Measurements from ENCODE around the gene DLG1. TPM values are rescaled to one million over a fixed set of nuclear protein-coding genes. Genes with fewer than 3 reads are reported as not detected.
"Not testable (repeated sequence)": the region's sequence is repeated elsewhere in the genome, so short reads cannot be mapped to it uniquely, and the experiment has no call there.

Gene DLG1
- total RNA-seq, 1 donor from 2014 or later, result 85.0 TPM

- Mint-ChIP-seq H3K27me3 (ENCODE audit: insufficient read depth) (no peaks in the 10 kb centered on the region), H3K27ac (no peak overlapping the region), H3K36me3 (ENCODE audit: low read depth) (peaks cover 21% of the 10 kb centered on the region), H3K4me3 (no peak overlapping the region), H3K4me1 (ENCODE audit: low read depth) (no peaks in the 10 kb centered on the region), H3K9me3 (no peaks in the 10 kb centered on the region)
- intact Hi-C loops (cut with micrococcal nuclease), result no loop called here
- no peak for DNase-seq (ENCODE audit: low spot score)
Measured at GRCh38 chr3:197068077-197068476, 230.3 kb downstream of the DLG1 start.

GRCh38 chr3:197064771-197065170, 233.6 kb downstream of the DLG1 start:
- no peak for DNase-seq (ENCODE audit: low spot score)
- Mint-ChIP-seq H3K9me3 (no peaks in the 10 kb centered on the region), H3K27ac (no peak overlapping the region)

GRCh38 chr3:197062446-197062845, 236.0 kb downstream of the DLG1 start:
- Mint-ChIP-seq H3K36me3 (ENCODE audit: low read depth) (peaks cover 44% of the 10 kb centered on the region), H3K27ac (no peak overlapping the region), H3K4me1 (ENCODE audit: low read depth) (no peaks in the 10 kb centered on the region), H3K4me3 (no peak overlapping the region), H3K27me3 (ENCODE audit: insufficient read depth) (no peaks in the 10 kb centered on the region), H3K9me3 (no peaks in the 10 kb centered on the region)
- intact Hi-C loops (cut with micrococcal nuclease), result no loop called here
- no peak for DNase-seq (ENCODE audit: low spot score)

More at GRCh38 chr3:197064771-197065170, 233.6 kb downstream of the DLG1 start:
- H3K4me1 Mint-ChIP-seq (ENCODE audit: low read depth), result no peaks in the 10 kb centered on the region
- peaks cover 28% of the 10 kb centered on the region for H3K36me3 Mint-ChIP-seq (ENCODE audit: low read depth)
- intact Hi-C loops (cut with micrococcal nuclease), result no loop called here
- H3K27me3 Mint-ChIP-seq (ENCODE audit: insufficient read depth), result no peaks in the 10 kb centered on the region
- H3K4me3 Mint-ChIP-seq, result no peak overlapping the region

GRCh38 chr3:197051637-197052036, 246.8 kb downstream of the DLG1 start:
- intact Hi-C loops (cut with micrococcal nuclease); H3K9me3 Mint-ChIP-seq; H3K27me3 Mint-ChIP-seq (ENCODE audit: insufficient read depth); DNase-seq (ENCODE audit: low spot score); H3K4me1 Mint-ChIP-seq (ENCODE audit: low read depth); H3K27ac Mint-ChIP-seq; H3K4me3 Mint-ChIP-seq: not testable (repeated sequence)
- peaks cover 25% of the 10 kb centered on the region for H3K36me3 Mint-ChIP-seq (ENCODE audit: low read depth)

GRCh38 chr3:197050511-197050910, 247.9 kb downstream of the DLG1 start:
- intact Hi-C loops (cut with micrococcal nuclease), result no loop called here
- Mint-ChIP-seq H3K36me3 (ENCODE audit: low read depth) (peaks cover 27% of the 10 kb centered on the region), H3K27ac (no peak overlapping the region), H3K9me3 (no peaks in the 10 kb centered on the region), H3K4me1 (ENCODE audit: low read depth) (peaks cover 6% of the 10 kb centered on the region), H3K27me3 (ENCODE audit: insufficient read depth) (no peaks in the 10 kb centered on the region), H3K4me3 (no peak overlapping the region)
- no peak for DNase-seq (ENCODE audit: low spot score)

GRCh38 chr3:197042539-197042938, 255.9 kb downstream of the DLG1 start:
- Mint-ChIP-seq H3K9me3 (no peaks in the 10 kb centered on the region), H3K4me3 (no peak overlapping the region), H3K4me1 (ENCODE audit: low read depth) (no peaks in the 10 kb centered on the region), H3K27ac (no peak overlapping the region), H3K36me3 (ENCODE audit: low read depth) (peaks cover 11% of the 10 kb centered on the region), H3K27me3 (ENCODE audit: insufficient read depth) (no peaks in the 10 kb centered on the region)
- intact Hi-C loops (cut with micrococcal nuclease), result no loop called here
- DNase-seq (ENCODE audit: low spot score), result no peak

GRCh38 chr3:197041875-197042488, 256.4 kb downstream of the DLG1 start:
- no peak overlapping the region for H3K27ac Mint-ChIP-seq
- no peaks in the 10 kb centered on the region for H3K27me3 Mint-ChIP-seq (ENCODE audit: insufficient read depth)

GRCh38 chr3:197040658-197041057, 257.8 kb downstream of the DLG1 start:
- H3K9me3 Mint-ChIP-seq, result no peaks in the 10 kb centered on the region
- intact Hi-C loops (cut with micrococcal nuclease), result no loop called here
- no peak overlapping the region for H3K4me3 Mint-ChIP-seq
- peaks cover 6% of the 10 kb centered on the region for H3K36me3 Mint-ChIP-seq (ENCODE audit: low read depth)
- no peaks in the 10 kb centered on the region for H3K4me1 Mint-ChIP-seq (ENCODE audit: low read depth)
- no peaks in the 10 kb centered on the region for H3K27me3 Mint-ChIP-seq (ENCODE audit: insufficient read depth)
- no peak for DNase-seq (ENCODE audit: low spot score)
- no peak overlapping the region for H3K27ac Mint-ChIP-seq

More at GRCh38 chr3:197041875-197042488, 256.4 kb downstream of the DLG1 start:
- Mint-ChIP-seq H3K4me3 (no peak overlapping the region), H3K9me3 (no peaks in the 10 kb centered on the region), H3K36me3 (ENCODE audit: low read depth) (peaks cover 11% of the 10 kb centered on the region), H3K4me1 (ENCODE audit: low read depth) (no peaks in the 10 kb centered on the region)
- intact Hi-C loops (cut with micrococcal nuclease), result no loop called here
- DNase-seq (ENCODE audit: low spot score), result no peak

- peak overlapping the region; percentile 8 for H3K27ac Mint-ChIP-seq
- DNase-seq (ENCODE audit: low spot score), result no peak
- no peaks in the 10 kb centered on the region for H3K27me3 Mint-ChIP-seq (ENCODE audit: insufficient read depth)
- peaks cover 4% of the 10 kb centered on the region for H3K9me3 Mint-ChIP-seq
- peaks cover 1% of the 10 kb centered on the region for H3K36me3 Mint-ChIP-seq (ENCODE audit: low read depth)
- intact Hi-C loops (cut with micrococcal nuclease), result no loop called here
- H3K4me3 Mint-ChIP-seq, result no peak overlapping the region
- no peaks in the 10 kb centered on the region for H3K4me1 Mint-ChIP-seq (ENCODE audit: low read depth)
Measured at GRCh38 chr3:197038679-197039462, 259.5 kb downstream of the DLG1 start.

- intact Hi-C loops (cut with micrococcal nuclease), result no loop called here
- no peak for DNase-seq (ENCODE audit: low spot score)
Measured at GRCh38 chr3:197035577-197035976, 262.8 kb downstream of the DLG1 start.

GRCh38 chr3:197034778-197035177, 263.6 kb downstream of the DLG1 start:
- H3K4me1 Mint-ChIP-seq (ENCODE audit: low read depth); H3K9me3 Mint-ChIP-seq; H3K27me3 Mint-ChIP-seq (ENCODE audit: insufficient read depth); intact Hi-C loops (cut with micrococcal nuclease); H3K36me3 Mint-ChIP-seq (ENCODE audit: low read depth); H3K27ac Mint-ChIP-seq; H3K4me3 Mint-ChIP-seq; DNase-seq (ENCODE audit: low spot score): not testable (repeated sequence)

More at GRCh38 chr3:197035577-197035976, 262.8 kb downstream of the DLG1 start:
- Mint-ChIP-seq H3K4me1 (ENCODE audit: low read depth) (no peaks in the 10 kb centered on the region), H3K27me3 (ENCODE audit: insufficient read depth) (no peaks in the 10 kb centered on the region), H3K9me3 (peaks cover 4% of the 10 kb centered on the region), H3K27ac (no peak overlapping the region), H3K36me3 (ENCODE audit: low read depth) (peaks cover 1% of the 10 kb centered on the region), H3K4me3 (no peak overlapping the region)

GRCh38 chr3:197033764-197034163, 264.6 kb downstream of the DLG1 start:
- H3K4me3 Mint-ChIP-seq, result not testable (repeated sequence)

More at GRCh38 chr3:197033764-197034163, 264.6 kb downstream of the DLG1 start:
- intact Hi-C loops (cut with micrococcal nuclease); DNase-seq (ENCODE audit: low spot score); H3K9me3 Mint-ChIP-seq; H3K27me3 Mint-ChIP-seq (ENCODE audit: insufficient read depth); H3K36me3 Mint-ChIP-seq (ENCODE audit: low read depth); H3K4me1 Mint-ChIP-seq (ENCODE audit: low read depth): not testable (repeated sequence)
- H3K27ac Mint-ChIP-seq, result peak overlapping the region; percentile 10

All from activated T-helper 1 cell treated with anti-CD3 and anti-CD28 coated beads, Interleukin-12 subunit alpha, Interleukin-12 subunit beta, Interleukin-2, Interleukin-4 antibody, amounts not matched to agents 30 ng/mL and 10 ng/mL and 1 ng/mL, durations not matched to agents 14 hours and 24 hours and 36 hours (primary cell).